GM12801 (cell line): ENCODE data around the gene FGF14.

Experiments
- CTCF ChIP-seq: IDR thresholded peaks from one replicate; pipeline ENCODE4 v1.5.1; 2011; ENCODE audit warnings: control low read depth; ENCODE audit not compliant: insufficient read length; ENCODE audit errors: extremely low read depth

FGF14 gene

GRCh38 chr13:102275969-102276368, 125.9 kb downstream of the FGF14 start:
- TF ChIP-seq CTCF = no peak

DNA sequence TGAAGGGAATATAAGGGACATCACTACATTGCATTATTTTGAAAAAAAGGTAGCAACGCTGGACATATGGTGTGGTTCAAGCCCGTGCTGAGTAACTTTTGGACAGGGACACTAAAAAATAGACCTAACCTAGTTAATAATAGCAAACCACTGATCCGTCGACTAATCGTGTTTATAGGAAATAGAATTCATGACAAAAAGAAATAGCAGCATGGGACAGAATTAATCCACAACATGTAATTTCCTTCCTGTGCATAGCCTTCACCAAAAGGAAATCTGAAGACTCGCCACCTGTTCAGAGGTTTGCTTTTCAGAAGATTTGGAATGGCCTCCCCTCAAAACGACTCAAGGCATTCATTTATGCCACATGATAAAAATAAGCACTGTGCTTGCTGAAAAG, 128.7 kb downstream of the FGF14 start:
- TF ChIP-seq CTCF = no peak

GRCh38 chr13:102267191-102267590, 134.7 kb downstream of the FGF14 start:
- TF ChIP-seq CTCF = no peak

DNA sequence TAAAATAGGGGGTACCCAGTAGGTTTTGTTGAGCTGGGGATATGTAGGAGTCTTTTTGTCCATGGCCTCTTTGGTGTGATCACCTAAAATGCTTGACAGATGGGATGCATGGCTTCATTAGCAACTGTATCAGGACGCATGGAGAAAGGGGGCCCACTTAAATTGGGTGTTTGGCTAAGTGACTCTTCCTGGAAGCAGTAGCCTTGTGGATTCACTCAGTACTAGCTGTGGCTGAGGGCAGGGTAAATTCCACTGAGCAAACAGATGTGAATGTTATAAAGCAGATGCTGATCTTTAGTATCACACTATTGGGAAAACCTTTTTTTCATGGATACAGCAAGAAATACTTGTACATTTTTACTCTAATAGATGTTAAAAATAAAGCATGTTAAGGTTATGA, 140.0 kb downstream of the FGF14 start:
- TF ChIP-seq CTCF = no peak

DNA sequence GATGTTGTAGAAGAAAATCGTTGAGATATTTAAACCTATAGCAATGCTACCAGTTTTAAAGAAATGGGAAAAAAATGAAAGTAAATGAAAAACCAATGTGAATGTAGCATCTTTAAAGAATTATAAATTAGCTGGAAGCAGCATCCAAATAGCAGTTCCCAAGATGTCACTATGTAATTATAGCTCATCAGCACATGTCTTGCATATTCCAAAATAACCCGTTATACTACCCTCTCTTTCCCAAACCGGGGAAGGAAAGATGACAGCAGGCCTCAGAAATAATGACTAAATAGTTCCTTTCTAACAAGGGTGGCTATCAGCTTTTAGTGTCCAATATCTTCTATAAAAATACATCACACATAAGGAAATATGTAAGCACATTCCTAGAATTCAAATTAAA, 140.5 kb downstream of the FGF14 start:
- no peak for TF ChIP-seq CTCF

DNA sequence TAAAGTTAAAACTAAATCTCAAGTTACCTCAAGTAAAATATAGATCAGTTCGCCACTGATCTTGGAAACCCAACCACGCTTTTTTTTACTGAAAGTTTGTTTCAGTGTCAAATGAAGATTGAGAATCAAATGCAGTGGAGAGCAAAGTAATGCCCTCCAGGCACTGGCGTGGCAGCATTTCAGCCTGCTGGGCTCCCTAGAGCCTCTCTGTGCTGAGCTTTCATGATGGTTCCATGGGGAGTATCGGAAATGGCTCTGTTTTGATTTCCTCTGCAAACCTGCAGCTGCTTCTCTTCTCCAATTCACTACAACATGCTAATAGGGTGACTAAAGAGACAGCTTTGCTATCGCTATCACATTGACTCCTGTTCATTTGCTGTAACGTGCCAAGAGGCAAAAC, 141.6 kb downstream of the FGF14 start:
- TF ChIP-seq CTCF = no peak

- no peak for TF ChIP-seq CTCF
Observed at GRCh38 chr13:102255409-102255808, 146.4 kb downstream of the FGF14 start.

GRCh38 chr13:102251817-102252216, 150.0 kb downstream of the FGF14 start:
- TF ChIP-seq CTCF = no peak
